G401 (cell line): ENCODE measurements around the gene MRC2. TPM values are rescaled to one million over a fixed set of nuclear protein-coding genes. Genes with fewer than 3 reads are reported as not detected.

ENCODE experiments used
- DNase-seq: peaks from one replicate; pipeline ENCODE4 v3.0.0-alpha.2; 2015; ENCODE audit warnings: low spot score
- in situ Hi-C: cut with HindIII; loops from 2 replicates; pipeline ENCODE4 v1.10.0; 2016; ENCODE audit warnings: low sequenced_read_pairs, mixed read lengths
- total RNA-seq: library from RNA; depleted of rRNA; stranded (reverse); fragments of >200 nt; shearing (Covaris generic); gene quantifications from 2 replicates; pipeline ENCODE4 v1.2.3, GENCODE V29; 2014

The MRC2 gene
- total RNA-seq, 1 experiment from 2014 or later: 54.0 TPM

- no peak for DNase-seq
- in situ Hi-C loops: no loop called here
Observed at GRCh38 chr17:62705778-62706597, 78.5 kb downstream of the MRC2 start.

GRCh38 chr17:62706598-62707424 lies 79.3 kb downstream of the MRC2 start:
- no peak for DNase-seq
- in situ Hi-C loops: no loop called here

- in situ Hi-C loops: no loop called here
- DNase-seq: no peak
Observed at GRCh38 chr17:62707425-62707739, 79.9 kb downstream of the MRC2 start.

GRCh38 chr17:62708587-62708986 lies 81.1 kb downstream of the MRC2 start:
- in situ Hi-C loops: no loop called here
- no peak for DNase-seq

- no peak for DNase-seq
- in situ Hi-C loops: no loop called here
Observed at GRCh38 chr17:62712171-62712581, 84.7 kb downstream of the MRC2 start.

- no peak for DNase-seq
- in situ Hi-C loops: no loop called here
Observed at GRCh38 chr17:62713086-62713881, 85.8 kb downstream of the MRC2 start.

- in situ Hi-C loops: no loop called here
- no peak for DNase-seq
Observed at GRCh38 chr17:62714016-62714777, 86.7 kb downstream of the MRC2 start.

- in situ Hi-C loops: no loop called here
- no peak for DNase-seq
Observed at GRCh38 chr17:62715882-62716390, 88.5 kb downstream of the MRC2 start.

GRCh38 chr17:62716834-62717588 lies 89.5 kb downstream of the MRC2 start:
- no peak for DNase-seq
- in situ Hi-C loops: no loop called here

- no peak for DNase-seq
- in situ Hi-C loops: no loop called here
Observed at GRCh38 chr17:62717589-62717855, 90.1 kb downstream of the MRC2 start.

- in situ Hi-C loops: no loop called here
- DNase-seq: no peak
Observed at GRCh38 chr17:62717889-62718288, 90.4 kb downstream of the MRC2 start.

- DNase-seq: no peak
- in situ Hi-C loops: no loop called here
Observed at GRCh38 chr17:62718429-62718828, 91.0 kb downstream of the MRC2 start.

- in situ Hi-C loops: no loop called here
- DNase-seq: no peak
Observed at GRCh38 chr17:62719586-62719985, 92.1 kb downstream of the MRC2 start.

GRCh38 chr17:62720126-62720850 lies 92.8 kb downstream of the MRC2 start:
- in situ Hi-C loops: no loop called here
- no peak for DNase-seq

- no peak for DNase-seq
- in situ Hi-C loops: no loop called here
Observed at GRCh38 chr17:62722625-62723024, 95.2 kb downstream of the MRC2 start.

GRCh38 chr17:62723842-62724241 lies 96.4 kb downstream of the MRC2 start:
- DNase-seq: no peak
- in situ Hi-C loops: no loop called here

- no peak for DNase-seq
- in situ Hi-C loops: no loop called here
Observed at GRCh38 chr17:62724398-62725146, 97.1 kb downstream of the MRC2 start.
